GM18867 (cell line): ENCODE results near the gene CRPPA.
A peak's percentile ranks its signal among the peaks of the same experiment; 100 is the strongest.

Source experiments
- ATAC-seq: cut with Tn5 transposase; IDR thresholded peaks from one replicate; pipeline ENCODE4 v1.9.1; 2021; ENCODE audit warnings: mild to moderate bottlenecking, moderate library complexity; ENCODE audit not compliant: unreplicated experiment

CRPPA gene

GRCh38 chr7:16423761-16424160, 2.4 kb upstream of the CRPPA start:
- ATAC-seq = no peak

GRCh38 chr7:16422917-16423316, 1.6 kb upstream of the CRPPA start:
- ATAC-seq = no peak

GRCh38 chr7:16422103-16422435, 731 bp upstream of the CRPPA start:
- ATAC-seq = no peak

- peak; percentile 84 for ATAC-seq
Measured at GRCh38 chr7:16420649-16421332, 547 bp downstream of the CRPPA start.

DNA sequence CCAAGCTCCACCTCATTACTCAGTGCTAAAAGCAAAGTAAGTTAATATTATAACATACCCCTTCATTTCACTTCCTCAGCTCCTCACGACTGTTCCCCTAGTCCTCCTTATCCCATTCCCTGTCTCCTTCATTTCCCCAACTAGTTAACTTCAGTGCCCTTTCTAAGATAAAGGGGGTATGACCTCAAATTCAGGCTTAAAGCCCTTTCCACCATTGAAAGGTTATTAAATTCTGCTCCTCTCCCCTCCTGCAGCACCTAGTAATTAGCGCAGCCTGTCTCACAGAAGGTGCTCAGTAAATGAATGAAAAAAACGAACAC, 1.0 kb downstream of the CRPPA start:
- no peak for ATAC-seq

GRCh38 chr7:16419859-16420258, 1.5 kb downstream of the CRPPA start:
- no peak for ATAC-seq

GRCh38 chr7:16419126-16419525, 2.2 kb downstream of the CRPPA start:
- ATAC-seq = no peak

- ATAC-seq = no peak
Measured at GRCh38 chr7:16417906-16418305, 3.4 kb downstream of the CRPPA start.

GRCh38 chr7:16416289-16417282, 4.8 kb downstream of the CRPPA start:
- ATAC-seq = no peak

- ATAC-seq = no peak
Measured at GRCh38 chr7:16412274-16413254, 8.8 kb downstream of the CRPPA start.

DNA sequence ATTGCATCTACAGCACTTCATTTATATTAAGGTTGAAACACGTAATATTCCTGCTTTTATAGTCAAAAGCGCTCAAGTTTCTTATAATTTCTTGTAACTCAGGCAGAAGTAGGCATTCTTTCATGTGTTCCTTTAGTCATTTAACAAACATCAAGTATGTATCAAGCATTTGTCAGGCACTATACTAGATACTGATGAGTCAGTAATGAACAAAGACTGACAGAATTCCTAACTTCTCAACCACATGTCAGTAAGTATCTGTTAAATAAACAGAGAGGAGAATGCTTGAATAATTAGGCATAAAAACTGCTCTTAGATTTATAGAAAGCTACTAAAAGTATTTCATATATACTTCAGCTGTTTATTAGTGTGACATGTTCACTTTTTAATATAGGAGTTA, 9.9 kb downstream of the CRPPA start:
- no peak for ATAC-seq

DNA sequence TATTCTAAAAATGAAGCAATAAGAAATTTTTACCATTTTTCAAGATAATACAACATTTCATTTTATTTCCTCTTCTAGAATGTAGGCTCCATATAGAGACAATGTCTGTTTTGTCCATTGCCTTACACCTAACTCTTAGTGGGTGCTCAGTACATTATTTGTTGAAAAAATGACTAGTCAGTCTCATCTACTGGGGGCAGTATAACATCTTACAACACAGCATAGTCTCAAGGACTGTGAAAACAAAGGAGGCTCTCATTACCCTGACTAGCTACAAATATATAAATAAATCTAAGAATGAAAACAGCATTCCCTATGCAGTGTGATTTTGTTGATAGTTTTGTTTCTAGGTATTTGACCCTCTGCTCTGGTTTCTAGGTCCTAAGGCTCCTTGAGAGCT, 11.6 kb downstream of the CRPPA start:
- ATAC-seq = no peak

DNA sequence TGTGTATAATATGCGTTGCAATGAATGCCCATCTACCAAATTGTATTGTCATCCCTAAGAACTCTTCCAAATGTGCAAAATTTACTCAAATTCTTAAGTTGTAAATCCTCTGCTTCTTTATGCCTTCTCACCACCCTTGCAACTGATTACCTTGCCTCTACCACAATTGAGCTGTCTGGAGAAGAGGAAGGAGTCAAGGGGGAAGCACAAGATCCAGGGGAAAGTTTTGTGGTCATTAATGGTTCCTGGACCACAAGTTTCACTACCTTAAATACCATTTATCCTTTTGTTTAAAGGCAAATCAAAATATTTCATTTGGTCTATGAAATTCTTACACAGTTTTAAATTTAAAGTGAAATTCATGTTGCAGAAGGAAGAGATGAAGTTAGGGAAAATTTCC, 16.7 kb downstream of the CRPPA start:
- ATAC-seq = no peak

DNA sequence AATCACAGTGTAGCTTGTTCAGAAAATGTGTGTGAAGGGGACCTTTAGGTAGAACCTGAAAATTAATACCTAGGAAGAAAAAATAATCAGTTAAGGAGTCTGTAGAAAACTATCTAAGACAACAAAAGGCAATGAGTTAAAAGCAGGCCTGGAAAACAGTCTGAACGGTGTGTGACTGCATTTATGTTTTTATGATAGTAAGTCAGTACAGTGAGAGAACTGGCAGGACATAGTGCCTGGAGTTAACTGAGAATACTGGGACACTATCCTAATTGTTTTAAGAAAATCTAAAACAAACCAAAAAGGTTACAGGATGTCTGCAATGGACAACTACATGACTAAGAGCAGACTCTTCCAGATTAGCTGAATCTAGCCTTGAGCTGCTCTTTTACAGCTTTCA, 17.9 kb downstream of the CRPPA start:
- no peak for ATAC-seq

DNA sequence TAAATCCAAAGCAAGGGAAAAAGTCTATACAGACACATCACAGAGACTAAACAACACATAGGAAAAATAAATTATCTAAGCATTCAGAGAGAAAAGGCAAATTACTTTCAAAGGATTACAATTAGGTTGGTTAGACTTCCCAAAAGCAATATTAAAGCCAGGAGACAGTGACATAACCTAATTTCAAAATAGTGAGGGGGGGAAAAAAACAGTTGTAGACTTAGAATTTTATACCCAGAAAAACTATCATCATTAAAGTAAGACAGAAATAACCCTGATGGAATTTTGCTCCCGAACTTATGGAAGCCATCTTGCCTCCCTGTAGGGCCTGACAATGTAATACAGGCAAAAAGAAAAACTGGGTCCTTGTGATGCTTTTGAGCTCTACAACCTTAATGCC, 18.4 kb downstream of the CRPPA start:
- ATAC-seq = no peak

- no peak for ATAC-seq
Measured at GRCh38 chr7:16402091-16402490, 19.2 kb downstream of the CRPPA start.

DNA sequence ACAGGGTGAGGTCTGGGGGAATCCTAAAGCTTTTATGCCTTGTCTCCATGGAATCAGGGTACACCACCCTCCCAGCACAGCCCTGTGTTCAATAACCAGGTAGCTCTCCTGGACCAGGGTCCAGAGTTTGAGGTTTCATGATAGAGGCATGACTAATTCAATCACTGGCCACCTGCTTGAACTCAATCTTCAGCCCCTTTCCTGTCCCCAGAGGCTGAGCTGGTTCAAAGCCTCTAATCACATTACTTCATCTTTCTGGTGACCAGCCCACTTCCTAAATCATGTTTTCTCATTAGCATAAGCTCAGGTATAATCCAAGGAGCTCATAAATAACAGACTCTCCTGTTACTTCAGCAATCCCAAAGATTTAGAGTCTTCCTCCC, 20.5 kb downstream of the CRPPA start:
- no peak for ATAC-seq

- no peak for ATAC-seq
Measured at GRCh38 chr7:16399916-16400892, 21.1 kb downstream of the CRPPA start.

DNA sequence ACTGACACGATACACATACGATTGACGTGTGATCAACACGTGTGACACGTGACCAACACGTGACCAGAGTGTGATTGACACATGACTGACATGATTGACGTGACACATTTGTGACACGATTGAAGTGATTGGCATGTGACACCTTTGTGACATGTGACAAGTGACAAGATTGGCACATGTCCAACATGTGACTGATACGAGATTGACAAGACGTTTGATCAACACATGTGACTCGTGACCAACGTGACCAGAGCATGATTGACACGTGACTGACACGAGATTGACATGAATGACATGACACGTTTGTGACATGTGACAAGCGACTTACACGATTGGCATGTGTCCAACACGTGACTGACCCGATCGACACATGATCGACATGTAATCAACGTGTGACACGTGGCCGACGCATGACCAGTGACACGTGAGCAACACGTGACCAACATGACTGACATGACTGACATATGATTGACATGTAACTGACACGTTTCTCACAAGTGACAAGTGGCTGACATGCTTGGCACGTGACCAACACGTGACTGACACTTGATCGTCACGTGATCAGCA, 22.0 kb downstream of the CRPPA start:
- no peak for ATAC-seq
